MM.1S (cell line): ENCODE measurements around the gene NDUFB5.

Experiments used
- DNase-seq: peaks from one replicate; pipeline ENCODE4 v3.0.0-alpha.2; 2015
- H2AFZ ChIP-seq: fragments of 300-600 bp; sonication (generic); 2 replicates; pipeline ENCODE4 v1.6.0; 2016; ENCODE audit warnings: antibody characterized with exemption, low read length
- H3F3A ChIP-seq: fragments of 300-600 bp; sonication (generic); 2 replicates; pipeline ENCODE4 v1.6.1; 2016; ENCODE audit warnings: mild to moderate bottlenecking, antibody characterized with exemption, low read length, moderate library complexity, mixed read lengths; ENCODE audit not compliant: insufficient read depth
- H3K27ac ChIP-seq: fragments of 300-600 bp; sonication (generic); 2 replicates; pipeline ENCODE4 v1.5.1; 2016; ENCODE audit warnings: mild to moderate bottlenecking, low read length
- H3K27me3 ChIP-seq: fragments of 300-600 bp; sonication (generic); replicated peaks from 2 replicates; pipeline ENCODE4 v1.6.0; 2016; ENCODE audit warnings: low read length; ENCODE audit not compliant: insufficient read depth
- H3K36me3 ChIP-seq: fragments of 300-600 bp; sonication (generic); replicated peaks from 2 replicates; pipeline ENCODE4 v1.6.1; 2016; ENCODE audit warnings: mild to moderate bottlenecking, low read length, mixed read lengths; ENCODE audit not compliant: insufficient read depth
- H3K4me1 ChIP-seq: fragments of 300-600 bp; sonication (generic); 2 replicates; pipeline ENCODE4 v1.6.1; 2016; ENCODE audit warnings: low read length, mixed read lengths
- H3K4me2 ChIP-seq: fragments of 300-600 bp; sonication (generic); 2 replicates; pipeline ENCODE4 v1.6.0; 2016; ENCODE audit warnings: low read depth, low read length
- H3K4me3 ChIP-seq: fragments of 300-600 bp; sonication (generic); 2 replicates; pipeline ENCODE4 v1.5.1; 2016; ENCODE audit warnings: low read length, mixed read lengths
- H3K79me2 ChIP-seq: fragments of 300-600 bp; sonication (generic); 2 replicates; pipeline ENCODE4 v1.6.1; 2016; ENCODE audit warnings: mixed run types, low read length, mixed read lengths
- H3K9ac ChIP-seq: fragments of 300-600 bp; sonication (generic); 2 replicates; pipeline ENCODE4 v1.6.1; 2016; ENCODE audit warnings: low read length, mixed read lengths
- H3K9me2 ChIP-seq: fragments of 300-600 bp; sonication (generic); replicated peaks from 2 replicates; pipeline ENCODE4 v1.6.1; 2016; ENCODE audit warnings: mild to moderate bottlenecking, low read length, mixed read lengths; ENCODE audit not compliant: insufficient read depth
- H3K9me3 ChIP-seq: fragments of 300-600 bp; sonication (generic); replicated peaks from 2 replicates; pipeline ENCODE4 v1.6.1; 2016; ENCODE audit warnings: mild to moderate bottlenecking, low read length, mixed read lengths; ENCODE audit not compliant: insufficient read depth
- H4K20me1 ChIP-seq: fragments of 300-600 bp; sonication (generic); 2 replicates; pipeline ENCODE4 v1.6.1; 2016; ENCODE audit warnings: mild to moderate bottlenecking, low read length, moderate library complexity, mixed read lengths; ENCODE audit not compliant: insufficient read depth
- EZH2 ChIP-seq: fragments of 300-600 bp; sonication (generic); optimal IDR thresholded peaks from 2 replicates; pipeline ENCODE3; 2017; ENCODE audit warnings: low read depth, mild to moderate bottlenecking, antibody characterized with exemption, low read length, mixed read lengths
- EZH2phosphoT487 ChIP-seq: fragments of 300-600 bp; sonication (generic); IDR thresholded peaks from 2 replicates; pipeline ENCODE4 v1.6.1; 2018; ENCODE audit warnings: antibody characterized with exemption, low read length
- TF ChIP-seq, protein P1 (sequence below): fragments of 300-600 bp; sonication (generic); IDR thresholded peaks from 2 replicates; pipeline ENCODE4 v1.5.1; 2016; ENCODE audit warnings: antibody characterized with exemption, low read length, mixed read lengths

The NDUFB5 gene

DNA sequence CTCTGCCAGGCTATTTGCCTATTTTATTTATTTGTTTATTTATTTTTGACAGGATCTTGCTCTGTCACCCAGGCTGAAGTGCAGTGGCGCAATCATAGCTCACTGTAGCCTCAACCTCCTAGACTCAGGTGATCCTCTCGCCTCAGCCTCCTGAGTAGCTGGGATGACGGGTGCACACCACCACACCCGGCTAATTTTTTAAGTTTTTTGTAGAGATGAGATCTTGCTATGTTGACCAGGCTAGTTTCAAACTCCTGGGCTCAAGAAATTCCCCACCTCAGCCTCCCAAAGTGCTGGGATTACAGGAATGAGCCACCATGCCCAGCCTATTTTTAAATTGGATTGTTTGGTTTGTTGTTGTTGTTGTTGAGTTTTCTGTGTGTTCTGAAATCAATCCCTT is 5.5 kb downstream of the NDUFB5 start:
- H3F3A ChIP-seq: peaks cover 6% of the 10 kb centered on the region; the same call in 1 of the 2 replicates

DNA sequence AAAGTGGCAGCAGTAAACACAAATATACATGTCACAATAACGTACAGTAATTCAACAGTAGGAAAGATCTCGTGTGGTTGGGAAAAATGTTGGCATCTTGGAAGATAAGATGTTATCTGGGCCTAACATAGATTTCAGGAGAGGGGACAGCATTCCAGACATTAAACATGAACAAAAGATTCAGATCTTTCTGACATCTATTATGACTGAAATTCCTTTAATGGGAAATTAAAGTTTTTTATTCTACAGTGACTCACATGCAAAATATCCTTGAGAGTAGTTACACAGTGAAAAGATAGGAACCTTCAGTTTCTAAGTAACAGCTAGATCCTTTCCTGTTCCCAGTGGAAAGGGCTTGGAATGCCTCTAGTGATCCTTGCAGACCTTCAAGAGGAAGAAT is 9.2 kb downstream of the NDUFB5 start:
- Histone ChIP-seq H2AFZ (no peak overlapping the region), H3K4me1 (0 out of 2 replicates have a peak, but pooled peaks cover 3% of the 10 kb centered on the region), H3F3A (no peaks in the 10 kb centered on the region), H4K20me1 (no peaks in the 10 kb centered on the region), H3K27ac (no peak overlapping the region), H3K27me3 (no peaks in the 10 kb centered on the region), H3K9ac (no peak overlapping the region), H3K4me2 (no peak overlapping the region), H3K36me3 (peaks cover 7% of the 10 kb centered on the region; the same call in 1 of the 2 replicates), H3K4me3 (no peak overlapping the region), H3K79me2 (peaks cover 31% of the 10 kb centered on the region), H3K9me2 (no peaks in the 10 kb centered on the region), H3K9me3 (no peaks in the 10 kb centered on the region)
- TF ChIP-seq, protein P1, sequence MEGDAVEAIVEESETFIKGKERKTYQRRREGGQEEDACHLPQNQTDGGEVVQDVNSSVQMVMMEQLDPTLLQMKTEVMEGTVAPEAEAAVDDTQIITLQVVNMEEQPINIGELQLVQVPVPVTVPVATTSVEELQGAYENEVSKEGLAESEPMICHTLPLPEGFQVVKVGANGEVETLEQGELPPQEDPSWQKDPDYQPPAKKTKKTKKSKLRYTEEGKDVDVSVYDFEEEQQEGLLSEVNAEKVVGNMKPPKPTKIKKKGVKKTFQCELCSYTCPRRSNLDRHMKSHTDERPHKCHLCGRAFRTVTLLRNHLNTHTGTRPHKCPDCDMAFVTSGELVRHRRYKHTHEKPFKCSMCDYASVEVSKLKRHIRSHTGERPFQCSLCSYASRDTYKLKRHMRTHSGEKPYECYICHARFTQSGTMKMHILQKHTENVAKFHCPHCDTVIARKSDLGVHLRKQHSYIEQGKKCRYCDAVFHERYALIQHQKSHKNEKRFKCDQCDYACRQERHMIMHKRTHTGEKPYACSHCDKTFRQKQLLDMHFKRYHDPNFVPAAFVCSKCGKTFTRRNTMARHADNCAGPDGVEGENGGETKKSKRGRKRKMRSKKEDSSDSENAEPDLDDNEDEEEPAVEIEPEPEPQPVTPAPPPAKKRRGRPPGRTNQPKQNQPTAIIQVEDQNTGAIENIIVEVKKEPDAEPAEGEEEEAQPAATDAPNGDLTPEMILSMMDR: no peak
- TF ChIP-seq EZH2: no peak
- TF ChIP-seq EZH2phosphoT487: no peak
- DNase-seq: no peak

More for the DNA sequence above, 5.5 kb downstream of the NDUFB5 start:
- H3K36me3 ChIP-seq: no peaks in the 10 kb centered on the region; the same call in 1 of the 2 replicates
- no peak overlapping the region for H3K9ac ChIP-seq
- no peaks in the 10 kb centered on the region for H3K9me3 ChIP-seq
- no peak for TF ChIP-seq EZH2
- TF ChIP-seq, protein P1: no peak
- no peak for TF ChIP-seq EZH2phosphoT487
- no peak overlapping the region for H3K4me3 ChIP-seq
- H2AFZ ChIP-seq: no peak overlapping the region
- H3K4me2 ChIP-seq: no peak overlapping the region
- no peaks in the 10 kb centered on the region for H3K9me2 ChIP-seq
- H3K79me2 ChIP-seq: peaks cover 66% of the 10 kb centered on the region
- no peaks in the 10 kb centered on the region for H3K27me3 ChIP-seq
- H3K4me1 ChIP-seq: peaks cover 22% of the 10 kb centered on the region
- H3K27ac ChIP-seq: no peak overlapping the region
- DNase-seq: no peak
- H4K20me1 ChIP-seq: no peaks in the 10 kb centered on the region

DNA sequence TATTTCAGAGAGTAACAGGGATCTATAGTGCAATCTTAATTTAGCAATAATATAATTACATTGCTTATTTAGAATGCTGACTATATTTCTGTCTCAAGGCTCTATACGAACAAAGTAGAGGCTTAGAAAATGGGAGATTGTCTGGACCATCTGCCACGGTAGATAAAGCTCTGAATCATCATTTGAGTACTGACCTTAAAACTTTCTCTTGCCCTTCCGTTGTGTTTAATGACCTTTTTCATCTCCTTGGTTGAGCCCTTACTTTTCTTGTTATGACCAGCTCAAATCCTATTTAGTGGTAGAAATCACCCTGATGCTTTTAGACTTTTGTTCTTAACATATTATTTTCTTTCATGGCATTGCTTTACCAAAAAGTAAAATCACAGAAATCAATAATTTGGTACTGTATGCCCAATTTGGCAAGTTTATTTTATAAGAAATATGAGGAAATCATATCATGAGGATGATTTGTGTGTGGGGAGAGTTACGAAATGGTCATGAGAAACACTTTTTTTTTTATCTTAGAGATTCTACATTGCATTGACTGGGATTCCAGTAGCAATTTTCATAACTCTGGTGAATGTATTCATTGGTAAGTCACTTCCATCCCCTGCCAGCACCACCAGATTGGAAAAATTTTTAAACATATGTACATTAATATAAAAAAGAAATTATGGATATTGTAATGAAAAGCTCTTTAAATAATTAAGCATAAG is 11.0 kb downstream of the NDUFB5 start:
- Histone ChIP-seq H3K27ac (no peak overlapping the region), H2AFZ (no peak overlapping the region), H3K36me3 (peaks cover 8% of the 10 kb centered on the region; the same call in 1 of the 2 replicates), H3K9ac (no peak overlapping the region), H3K4me3 (no peak overlapping the region), H3K4me1 (no peaks in the 10 kb centered on the region), H3K27me3 (no peaks in the 10 kb centered on the region), H3K4me2 (no peak overlapping the region), H3K79me2 (peaks cover 17% of the 10 kb centered on the region), H3F3A (no peaks in the 10 kb centered on the region), H3K9me2 (no peaks in the 10 kb centered on the region), H4K20me1 (no peaks in the 10 kb centered on the region), H3K9me3 (no peaks in the 10 kb centered on the region)
- TF ChIP-seq EZH2: no peak
- TF ChIP-seq, protein P1: no peak
- TF ChIP-seq EZH2phosphoT487: no peak
- DNase-seq: no peak
